ENCODE measurements around the gene LPIN3. TPM values are rescaled to one million over a fixed set of nuclear protein-coding genes. Genes with fewer than 3 reads are reported as not detected.

Gene LPIN3
- total RNA-seq, 2 experiments from 2014 or later: 1.9 to 2.4 TPM

DNA sequence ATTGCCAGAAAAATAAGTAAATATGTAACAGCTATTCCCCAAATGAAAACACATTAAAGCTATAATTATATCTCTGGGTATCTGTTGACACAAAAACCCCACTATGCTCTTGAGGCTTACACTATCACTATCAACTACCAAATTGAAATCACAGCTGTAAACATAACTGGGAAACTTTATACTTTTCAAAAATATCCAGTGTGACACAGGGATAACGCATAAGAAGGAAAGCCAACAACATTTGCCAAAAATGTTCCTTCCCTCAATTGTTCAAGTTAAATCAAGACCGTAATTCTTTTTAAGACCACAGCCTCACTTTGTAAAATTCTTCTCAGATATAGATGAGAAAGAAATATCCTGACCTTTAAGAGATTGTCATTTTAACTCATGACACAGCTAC lies 26.2 kb upstream of the LPIN3 start:
- no peak for DNase-seq
- H3K9me3 ChIP-seq (ENCODE audit: control insufficient read depth in 1 of 2, insufficient read depth in 1 of 2, low read length in 2 of 2): no peaks in the 10 kb centered on the region
- no peaks in the 10 kb centered on the region for H3K9me3 Mint-ChIP-seq
- H3K4me3 Mint-ChIP-seq: peak overlapping the region; percentile 60
- H3K27ac Mint-ChIP-seq: no peak overlapping the region
- POLR2A ChIA-PET: no interaction called here
- peaks cover 35% of the 10 kb centered on the region for H3K4me1 Mint-ChIP-seq (ENCODE audit: low read depth)
- H3K27ac ChIP-seq (ENCODE audit: low read depth in 1 of 2, low read length in 2 of 2): no peak overlapping the region
- TF ChIP-seq, protein P1, sequence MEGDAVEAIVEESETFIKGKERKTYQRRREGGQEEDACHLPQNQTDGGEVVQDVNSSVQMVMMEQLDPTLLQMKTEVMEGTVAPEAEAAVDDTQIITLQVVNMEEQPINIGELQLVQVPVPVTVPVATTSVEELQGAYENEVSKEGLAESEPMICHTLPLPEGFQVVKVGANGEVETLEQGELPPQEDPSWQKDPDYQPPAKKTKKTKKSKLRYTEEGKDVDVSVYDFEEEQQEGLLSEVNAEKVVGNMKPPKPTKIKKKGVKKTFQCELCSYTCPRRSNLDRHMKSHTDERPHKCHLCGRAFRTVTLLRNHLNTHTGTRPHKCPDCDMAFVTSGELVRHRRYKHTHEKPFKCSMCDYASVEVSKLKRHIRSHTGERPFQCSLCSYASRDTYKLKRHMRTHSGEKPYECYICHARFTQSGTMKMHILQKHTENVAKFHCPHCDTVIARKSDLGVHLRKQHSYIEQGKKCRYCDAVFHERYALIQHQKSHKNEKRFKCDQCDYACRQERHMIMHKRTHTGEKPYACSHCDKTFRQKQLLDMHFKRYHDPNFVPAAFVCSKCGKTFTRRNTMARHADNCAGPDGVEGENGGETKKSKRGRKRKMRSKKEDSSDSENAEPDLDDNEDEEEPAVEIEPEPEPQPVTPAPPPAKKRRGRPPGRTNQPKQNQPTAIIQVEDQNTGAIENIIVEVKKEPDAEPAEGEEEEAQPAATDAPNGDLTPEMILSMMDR (IDR thresholded peaks at IDR 0.05): no peak
- CTCF ChIA-PET: no interaction called here
- no peaks in the 10 kb centered on the region for H3K36me3 ChIP-seq (ENCODE audit: insufficient read depth, low read length)
- H3K27me3 ChIP-seq (ENCODE audit: control insufficient read depth in 1 of 2, insufficient read depth in 2 of 2, low read length in 2 of 2): no peaks in the 10 kb centered on the region
- H3K27me3 Mint-ChIP-seq: no peaks in the 10 kb centered on the region
- H3K4me3 ChIP-seq (ENCODE audit: low read length): no peak overlapping the region
- peaks cover 13% of the 10 kb centered on the region for H3K4me1 ChIP-seq (ENCODE audit: insufficient read depth, low read length)
- no peaks in the 10 kb centered on the region for H3K36me3 Mint-ChIP-seq (ENCODE audit: low read depth)
- intact Hi-C loops (cut with DNase I, micrococcal nuclease): no loop called here
- no peak for ATAC-seq (ENCODE audit: poor library complexity)

DNA sequence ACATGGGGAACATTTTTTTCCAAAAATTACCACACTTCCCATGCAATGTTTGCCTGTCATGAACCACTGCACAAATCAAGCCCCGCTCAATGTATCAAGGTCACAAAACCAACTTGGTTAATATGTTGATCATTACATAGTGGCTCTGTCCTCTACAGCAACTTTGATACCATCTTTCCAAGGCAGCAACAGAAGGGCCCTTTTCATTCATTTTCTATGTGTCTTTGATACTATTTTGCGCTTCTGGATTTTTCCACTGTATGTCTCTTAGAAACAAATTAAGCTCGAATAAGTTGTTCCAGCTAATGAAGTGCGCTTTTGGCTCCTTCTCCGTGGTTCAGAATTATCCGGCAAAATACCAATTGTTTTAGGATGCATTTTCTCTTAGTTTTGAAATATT lies 24.6 kb upstream of the LPIN3 start:
- H3K27ac ChIP-seq (ENCODE audit: low read depth in 1 of 2, low read length in 2 of 2): no peak overlapping the region
- TF ChIP-seq, protein P1 (IDR thresholded peaks at IDR 0.05): no peak
- peaks cover 13% of the 10 kb centered on the region for H3K4me1 ChIP-seq (ENCODE audit: insufficient read depth, low read length)
- no peak for DNase-seq
- Mint-ChIP-seq H3K36me3 (ENCODE audit: low read depth) (no peaks in the 10 kb centered on the region), H3K27ac (peak overlapping the region; percentile 74), H3K9me3 (no peaks in the 10 kb centered on the region), H3K4me1 (ENCODE audit: low read depth) (peaks cover 38% of the 10 kb centered on the region), H3K4me3 (peak overlapping the region; percentile 90), H3K27me3 (no peaks in the 10 kb centered on the region)
- no peaks in the 10 kb centered on the region for H3K9me3 ChIP-seq (ENCODE audit: control insufficient read depth in 1 of 2, insufficient read depth in 1 of 2, low read length in 2 of 2)
- no peak for ATAC-seq (ENCODE audit: poor library complexity)
- CTCF ChIA-PET: no interaction called here
- POLR2A ChIA-PET: interaction anchor here (1.1 to 2.4 kb wide), 3 partner anchors 10 to 178 kb away, joined by 3 to 15 read pairs (median 4); partner anchors contain the start of gene PLCG1
- no peaks in the 10 kb centered on the region for H3K27me3 ChIP-seq (ENCODE audit: control insufficient read depth in 1 of 2, insufficient read depth in 2 of 2, low read length in 2 of 2)
- H3K4me3 ChIP-seq (ENCODE audit: low read length): no peak overlapping the region
- H3K36me3 ChIP-seq (ENCODE audit: insufficient read depth, low read length): no peaks in the 10 kb centered on the region
- intact Hi-C loops (cut with DNase I, micrococcal nuclease): loop anchor here in 1 of 2 experiments (1.0 to 5.0 kb wide), 6 partner anchors 84 to 376 kb away; partner anchors contain the start of genes CHD6 and TOP1

- H3K27me3 ChIP-seq (ENCODE audit: control insufficient read depth in 1 of 2, insufficient read depth in 2 of 2, low read length in 2 of 2): no peaks in the 10 kb centered on the region
- intact Hi-C loops (cut with DNase I, micrococcal nuclease): loop anchor here in 1 of 2 experiments (1.0 to 5.0 kb wide), 6 partner anchors 85 to 375 kb away; partner anchors contain the start of genes CHD6 and TOP1
- Mint-ChIP-seq H3K36me3 (ENCODE audit: low read depth) (no peaks in the 10 kb centered on the region), H3K27ac (peak overlapping the region; percentile 74), H3K4me3 (peak overlapping the region; percentile 90), H3K9me3 (no peaks in the 10 kb centered on the region), H3K27me3 (no peaks in the 10 kb centered on the region), H3K4me1 (ENCODE audit: low read depth) (peaks cover 38% of the 10 kb centered on the region)
- no peaks in the 10 kb centered on the region for H3K9me3 ChIP-seq (ENCODE audit: control insufficient read depth in 1 of 2, insufficient read depth in 1 of 2, low read length in 2 of 2)
- DNase-seq: peak; percentile 55 to 85 (median 69)
- CTCF ChIA-PET: interaction anchor here (0.8 kb wide), 1 partner anchor 326 kb away, joined by 3 read pairs; no protein-coding TSS in a partner anchor
- POLR2A ChIA-PET: interaction anchor here (0.7 to 2.4 kb wide), 6 partner anchors 8 to 376 kb away, joined by 3 to 15 read pairs (median 4); partner anchors contain the start of gene PLCG1
- peaks cover 13% of the 10 kb centered on the region for H3K4me1 ChIP-seq (ENCODE audit: insufficient read depth, low read length)
- H3K27ac ChIP-seq (ENCODE audit: low read depth in 1 of 2, low read length in 2 of 2): peak overlapping the region in 1 of 2 donors; percentile 5
- no peaks in the 10 kb centered on the region for H3K36me3 ChIP-seq (ENCODE audit: insufficient read depth, low read length)
- TF ChIP-seq, protein P1 (IDR thresholded peaks at IDR 0.05): no peak
- peak; percentile 41 for ATAC-seq (ENCODE audit: poor library complexity)
- peak overlapping the region; percentile 77 for H3K4me3 ChIP-seq (ENCODE audit: low read length)
Measured at GRCh38 chr20:41316602-41317545, 23.7 kb upstream of the LPIN3 start.
